IMR-90 (cell line): ENCODE data around the gene ANKS4B. TPM values are rescaled to one million over a fixed set of nuclear protein-coding genes. Genes with fewer than 3 reads are reported as not detected.

Experiments
- ATAC-seq: fragments of 200-7000 bp; cut with Tn5 transposase; 2 replicates; pipeline ENCODE4 v1.9.1; 2020; ENCODE audit warnings: low read depth, mild to moderate bottlenecking, moderate library complexity
- BruUV-seq: library from RNA; stranded (reverse); fragments of 400-500 nt; replicated peaks from 2 replicates; lab custom pipeline; 2021; lab: Mats Ljungman, UMichigan
- CTCF ChIA-PET: fragments of 300-600 bp; formaldehyde crosslinking; extraction: SDS; loops from one replicate; lab custom pipeline; 2021; ENCODE audit warnings: antibody characterized with exemption; lab: Yijun Ruan, JAX
- POLR2A ChIA-PET: fragments of 300-600 bp; sonication (Branson Sonifier 250); formaldehyde crosslinking; loops from one replicate; lab custom pipeline; 2022; ENCODE audit warnings: antibody characterized with exemption; ENCODE audit not compliant: unreplicated experiment; lab: Charles Lee
- DNase-seq: peaks from one replicate; pipeline ENCODE4 v3.0.0; 2013
- H2AFZ ChIP-seq: replicated peaks from 2 replicates; pipeline ENCODE3; 2013; ENCODE audit warnings: low read length, mild to moderate bottlenecking; ENCODE audit not compliant: poor library complexity
- H2AK5ac ChIP-seq: 2 replicates; pipeline ENCODE4 v1.6.1; 2013; ENCODE audit warnings: low read depth, low read length, inconsistent platforms
- H2AK9ac ChIP-seq: replicated peaks from 2 replicates; pipeline ENCODE3; 2013; ENCODE audit warnings: mild to moderate bottlenecking, low read depth, low read length, moderate library complexity; ENCODE audit not compliant: poor library complexity
- H2BK120ac ChIP-seq: 2 replicates; pipeline ENCODE4 v1.6.1; 2013; ENCODE audit warnings: low read depth, low read length, inconsistent platforms
- H2BK15ac ChIP-seq: 3 replicates; pipeline ENCODE4 v1.6.1; 2013; ENCODE audit warnings: low read depth, low read length, inconsistent platforms
- H2BK20ac ChIP-seq: 2 replicates; pipeline ENCODE4 v1.6.1; 2013; ENCODE audit warnings: low read depth, mild to moderate bottlenecking, inconsistent platforms, low read length, moderate library complexity
- H2BK5ac ChIP-seq: 2 replicates; pipeline ENCODE4 v1.6.1; 2013; ENCODE audit warnings: mild to moderate bottlenecking, low read depth, low read length, inconsistent platforms; ENCODE audit not compliant: poor library complexity, severe bottlenecking
- H3K14ac ChIP-seq: replicated peaks from 2 replicates; pipeline ENCODE4 v1.6.1; 2013; ENCODE audit warnings: low read depth, low read length, inconsistent platforms
- H3K18ac ChIP-seq: 2 replicates; pipeline ENCODE4 v1.6.1; 2013; ENCODE audit warnings: low read depth, low read length, control low read depth
- H3K23ac ChIP-seq: 2 replicates; pipeline ENCODE4 v1.6.1; 2013; ENCODE audit warnings: low read depth, low read length, inconsistent platforms
- H3K27ac ChIP-seq: 2 replicates; pipeline ENCODE4 v1.5.1; 2013; ENCODE audit warnings: mild to moderate bottlenecking, control low read depth, low read length; ENCODE audit not compliant: insufficient read depth
- H3K27me3 ChIP-seq: 2 replicates; pipeline ENCODE4 v1.6.1; 2013; ENCODE audit warnings: low read length; ENCODE audit not compliant: control insufficient read depth, insufficient read depth
- H3K36me3 ChIP-seq: 2 replicates; pipeline ENCODE4 v1.6.1; 2013; ENCODE audit warnings: low read length, mixed read lengths; ENCODE audit not compliant: control insufficient read depth, insufficient read depth
- H3K4ac ChIP-seq: 2 replicates; pipeline ENCODE4 v1.6.1; 2013; ENCODE audit warnings: low read depth, low read length, inconsistent platforms
- H3K4me1 ChIP-seq: 2 replicates; pipeline ENCODE4 v1.6.1; 2013; ENCODE audit warnings: low read length, mixed read lengths; ENCODE audit not compliant: control insufficient read depth, insufficient read depth
- H3K4me2 ChIP-seq: 2 replicates; pipeline ENCODE4 v1.6.1; 2013; ENCODE audit warnings: low read depth, mild to moderate bottlenecking, control low read depth, low read length, moderate library complexity
- H3K4me3 ChIP-seq: 2 replicates; pipeline ENCODE4 v1.5.1; 2013; ENCODE audit warnings: low read depth, mild to moderate bottlenecking, control low read depth, low read length, moderate library complexity; ENCODE audit not compliant: insufficient read depth
- H3K56ac ChIP-seq: 2 replicates; pipeline ENCODE4 v1.6.1; 2013; ENCODE audit warnings: low read length, inconsistent platforms; ENCODE audit not compliant: insufficient read depth; ENCODE audit errors: extremely low read depth
- H3K79me1 ChIP-seq, 2 experiments: 2 replicates each; pipeline ENCODE4 v1.6.1; 2013; ENCODE audit warnings: low read length in 2 of 2, inconsistent platforms in 1 of 2, low read depth in 1 of 2
- H3K9ac ChIP-seq: 2 replicates; pipeline ENCODE4 v1.6.1; 2013; ENCODE audit warnings: low read depth, low read length, control low read depth
- H3K9me1 ChIP-seq: 2 replicates; pipeline ENCODE4 v1.6.1; 2013; ENCODE audit warnings: low read length, inconsistent platforms; ENCODE audit not compliant: insufficient read depth
- H3K9me3 ChIP-seq: 2 replicates; pipeline ENCODE4 v1.6.1; 2013; ENCODE audit warnings: low read length; ENCODE audit not compliant: control insufficient read depth, insufficient read depth
- H4K20me1 ChIP-seq: 2 replicates; pipeline ENCODE4 v1.6.1; 2013; ENCODE audit warnings: low read length, inconsistent platforms; ENCODE audit not compliant: insufficient read depth
- H4K5ac ChIP-seq: 2 replicates; pipeline ENCODE4 v1.6.1; 2013; ENCODE audit warnings: mild to moderate bottlenecking, low read depth, low read length, control low read depth
- H4K8ac ChIP-seq, 2 experiments: 2 replicates each; pipeline ENCODE4 v1.6.1; 2013; ENCODE audit warnings: low read depth in 2 of 2, low read length in 2 of 2, control low read depth in 1 of 2, inconsistent platforms in 1 of 2
- H4K91ac ChIP-seq: 2 replicates; pipeline ENCODE4 v1.6.1; 2013; ENCODE audit warnings: low read depth, low read length, inconsistent platforms; ENCODE audit not compliant: insufficient read depth
- BHLHE40 ChIP-seq: fragments of 150-350 bp; IDR thresholded peaks from 2 replicates; pipeline ENCODE4 v1.6.1; 2016; ENCODE audit warnings: mild to moderate bottlenecking, low read depth, low read length
- WGBS, 2 experiments: methylation state at CpG; one replicate each; pipeline versions ENCODE4 v1.1.5 to v1.1.7; 2013; ENCODE audit warnings: missing lambda C conversion rate in 2 of 2; ENCODE audit not compliant: insufficient read length in 1 of 2; ENCODE audit errors: extremely low coverage in 2 of 2; 5-methylcytosine and 5-hydroxymethylcytosine counted together
- dilution Hi-C: fragments of 300-500 bp; cut with HindIII; formaldehyde crosslinking; loops from one replicate; pipeline ENCODE4 v1.14.3; 2018; ENCODE audit warnings: low sequenced_read_pairs; ENCODE audit not compliant: unreplicated experiment
- in situ Hi-C: fragments of 300-500 bp; cut with MboI; formaldehyde crosslinking; loops from 3 replicates; pipeline ENCODE4 v1.14.3; 2019; ENCODE audit warnings: low sequenced_read_pairs, inconsistent platforms, mixed read lengths
- intact Hi-C: fragments of 100-400 bp; cut with micrococcal nuclease; formaldehyde crosslinking; loops from 2 replicates; pipeline ENCODE4 v1.10.0; 2022
- polyA plus RNA-seq, 3 experiments: library from polyadenylated mRNA; depleted of rRNA; stranded (reverse); fragments of >200 nt; gene quantifications; 2 replicates each; pipeline ENCODE4 v1.2.3, GENCODE V29; 2012; ENCODE audit warnings: low replicate concordance in 1 of 3
- total RNA-seq: library from RNA; depleted of rRNA; stranded (reverse); fragments of >200 nt; gene quantifications from 2 replicates; pipeline ENCODE4 v1.2.3, GENCODE V29; 2012

ANKS4B gene
- total and polyA plus RNA-seq, 2 of the 4 experiments (the other 2 are of a cell fraction), result not detected

DNA sequence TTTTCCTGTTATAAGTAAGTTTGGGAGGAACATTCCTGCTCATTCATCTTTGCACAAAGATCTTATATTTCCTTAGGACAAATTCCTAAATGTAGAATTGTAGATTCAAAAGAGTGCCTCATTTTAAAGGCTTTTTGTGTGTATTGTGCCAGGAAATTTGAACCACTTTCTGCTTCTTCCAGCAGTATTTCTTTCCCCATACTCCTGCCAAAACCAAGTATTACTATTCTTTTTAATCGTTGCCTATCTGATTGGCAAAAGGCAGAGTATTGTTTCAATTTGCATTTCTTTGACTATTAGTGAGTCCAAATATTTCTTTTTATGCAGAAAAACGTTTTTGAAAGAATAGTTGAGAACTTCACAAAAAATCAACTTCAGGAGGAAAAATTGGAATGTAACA lies 9.3 kb downstream of the ANKS4B start:
- DNase-seq, result no peak
- intact Hi-C loops, result no loop called here
- no peak for ATAC-seq

More for the DNA sequence above, 9.3 kb downstream of the ANKS4B start:
- Histone ChIP-seq H3K14ac (no peak overlapping the region), H4K91ac (no peak overlapping the region), H2BK15ac (no peak overlapping the region), H3K27ac (no peak overlapping the region), H2BK120ac (no peak overlapping the region), H4K20me1 (no peaks in the 10 kb centered on the region), H3K9me3 (no peaks in the 10 kb centered on the region), H2AK5ac (no peak overlapping the region), H3K79me1 (no peaks in the 10 kb centered on the region), H2AK9ac (no peak overlapping the region), H3K9me1 (no peaks in the 10 kb centered on the region), H2BK20ac (no peak overlapping the region), H4K5ac (no peak overlapping the region), H4K8ac (no peak overlapping the region), H3K56ac (no peak overlapping the region), H3K9ac (no peak overlapping the region), H3K23ac (no peak overlapping the region), H3K4me1 (no peaks in the 10 kb centered on the region), H3K27me3 (peaks cover 9% of the 10 kb centered on the region), H3K4me3 (no peak overlapping the region), H2AFZ (no peak overlapping the region), H3K4ac (no peak overlapping the region), H2BK5ac (no peak overlapping the region), H3K18ac (no peak overlapping the region), H3K4me2 (no peak overlapping the region), H3K36me3 (no peaks in the 10 kb centered on the region)
- ChIA-PET CTCF (no interaction called here), POLR2A (no interaction called here)
- in situ Hi-C loops (no loop called here), dilution Hi-C loops (no loop called here)
- BruUV-seq, result no TSS peak
- TF ChIP-seq BHLHE40, result no peak
- no CpG with 5 or more reads among the region's 2 CpGs for WGBS, 2 experiments
